CD14-positive monocyte (primary cell): Measurements from ENCODE around the gene OR6S1. TPM values are rescaled to one million over a fixed set of nuclear protein-coding genes. Genes with fewer than 3 reads are reported as not detected.

Experiments used
- DNase-seq, 3 donors: peaks; one replicate each; pipeline ENCODE4 v3.0.0-alpha.2; 2011 to 2022
- H2AFZ ChIP-seq: 2 replicates; pipeline ENCODE4 v1.6.0; 2012; ENCODE audit warnings: mild to moderate bottlenecking, low read depth, low read length, inconsistent platforms; ENCODE audit not compliant: insufficient read depth, poor library complexity, severe bottlenecking
- H3K27ac ChIP-seq, 2 donors: 1 replicate in 1 of 2; 2 replicates in 1 of 2; pipeline ENCODE4 v1.5.1; 2012 to 2013; ENCODE audit warnings: low read length in 2 of 2, control low read depth in 1 of 2, inconsistent platforms in 1 of 2, low read depth in 1 of 2, mild to moderate bottlenecking in 1 of 2
- H3K27me3 ChIP-seq, 2 donors: one replicate each; pipeline versions ENCODE4 v1.6.0 to v1.6.1; 2011 to 2013; ENCODE audit warnings: low read length in 2 of 2; ENCODE audit not compliant: control insufficient read depth in 2 of 2, insufficient read depth in 2 of 2
- H3K36me3 ChIP-seq, 2 donors: replicated peaks in 1 of 2; 1 replicate in 1 of 2; 2 replicates in 1 of 2; pipeline versions ENCODE4 v1.5.1 to v1.6.1; 2012 to 2013; ENCODE audit warnings: low read length in 2 of 2, control low read depth in 1 of 2, inconsistent platforms in 1 of 2, mild to moderate bottlenecking in 1 of 2; ENCODE audit not compliant: insufficient read depth in 2 of 2, control insufficient read depth in 1 of 2
- H3K4me1 ChIP-seq, 2 donors: 1 replicate in 1 of 2; 2 replicates in 1 of 2; pipeline versions ENCODE4 v1.5.1 to v1.6.1; 2012 to 2013; ENCODE audit warnings: low read length in 2 of 2, control low read depth in 1 of 2, inconsistent platforms in 1 of 2, mild to moderate bottlenecking in 1 of 2, moderate library complexity in 1 of 2; ENCODE audit not compliant: insufficient read depth in 2 of 2, control insufficient read depth in 1 of 2
- H3K4me2 ChIP-seq: replicated peaks from 2 replicates; pipeline ENCODE3; 2012; ENCODE audit warnings: low read length, moderate library complexity, mild to moderate bottlenecking; ENCODE audit not compliant: poor library complexity, severe bottlenecking; ENCODE audit errors: extremely low read depth
- H3K4me3 ChIP-seq, 3 experiments: fragments of 200-600 bp in 1 of 3; sonication (generic) in 1 of 3; replicated peaks in 1 of 3; 1 replicate in 2 of 3; 2 replicates in 1 of 3; pipeline ENCODE4 v1.5.1; 2011 to 2013; ENCODE audit warnings: low read length in 3 of 3, mild to moderate bottlenecking in 3 of 3, control low read depth in 2 of 3, low read depth in 2 of 3, inconsistent platforms in 1 of 3, moderate library complexity in 1 of 3
- H3K79me2 ChIP-seq: 2 replicates; pipeline ENCODE4 v1.6.0; 2012; ENCODE audit warnings: mild to moderate bottlenecking, control low read depth, inconsistent platforms, low read length, moderate library complexity; ENCODE audit not compliant: insufficient read depth
- H3K9ac ChIP-seq: 2 replicates; pipeline ENCODE4 v1.6.0; 2017; ENCODE audit warnings: low read length, mild to moderate bottlenecking; ENCODE audit not compliant: insufficient read depth, poor library complexity, severe bottlenecking
- H3K9me3 ChIP-seq, 2 donors: replicated peaks in 1 of 2; 1 replicate in 1 of 2; 2 replicates in 1 of 2; pipeline versions ENCODE4 v1.5.1 to v1.6.1; 2012 to 2013; ENCODE audit warnings: low read length in 2 of 2, control low read depth in 1 of 2; ENCODE audit not compliant: control insufficient read depth in 1 of 2, insufficient read depth in 1 of 2
- H4K20me1 ChIP-seq: 2 replicates; pipeline ENCODE4 v1.6.0; 2012; ENCODE audit warnings: mild to moderate bottlenecking, low read length, control low read depth, moderate library complexity; ENCODE audit not compliant: insufficient read depth
- H3K27ac Mint-ChIP-seq, 7 donors: one replicate each; pipeline ENCODE4 v1.8.0; 2020; ENCODE audit warnings: mild to moderate bottlenecking in 7 of 7, mixed read lengths in 7 of 7, moderate library complexity in 6 of 7, inconsistent platforms in 2 of 7
- H3K27me3 Mint-ChIP-seq, 3 donors: one replicate each; pipeline ENCODE4 v1.8.0; 2021 to 2022; ENCODE audit warnings: low read depth in 3 of 3, mild to moderate bottlenecking in 3 of 3, mixed read lengths in 3 of 3, moderate library complexity in 3 of 3, inconsistent platforms in 1 of 3
- H3K36me3 Mint-ChIP-seq, 2 donors: one replicate each; pipeline ENCODE4 v1.8.0; 2020; ENCODE audit warnings: mixed read lengths in 2 of 2, inconsistent platforms in 1 of 2, mild to moderate bottlenecking in 1 of 2
- H3K4me1 Mint-ChIP-seq: one replicate; pipeline ENCODE4 v1.8.0; 2020; ENCODE audit warnings: mild to moderate bottlenecking, mixed read lengths
- H3K4me3 Mint-ChIP-seq, 2 donors: one replicate each; pipeline ENCODE4 v1.8.0; 2020; ENCODE audit warnings: mild to moderate bottlenecking in 2 of 2, mixed read lengths in 2 of 2, moderate library complexity in 1 of 2
- H3K9me3 Mint-ChIP-seq, 7 donors: one replicate each; pipeline ENCODE4 v1.8.0; 2020 to 2022; ENCODE audit warnings: mixed read lengths in 7 of 7, mild to moderate bottlenecking in 6 of 7, moderate library complexity in 6 of 7, inconsistent platforms in 2 of 7
- CTCF ChIP-seq: fragments of 200-600 bp; IDR thresholded peaks from one replicate; pipeline ENCODE4 v1.8.0; 2022; ENCODE audit warnings: antibody characterized with exemption, mild to moderate bottlenecking
- WGBS: methylation state at CpG from one replicate; pipeline ENCODE4 v1.1.5; 2013; ENCODE audit warnings: missing lambda C conversion rate; ENCODE audit not compliant: insufficient coverage; 5-methylcytosine and 5-hydroxymethylcytosine counted together
- intact Hi-C, 2 donors: fragments of 100-400 bp; cut with micrococcal nuclease; formaldehyde crosslinking; loops; one replicate each; pipeline versions ENCODE4 v1.15.0 to v1.15.1; 2023
- polyA plus RNA-seq, 3 donors: library from polyadenylated mRNA; depleted of rRNA in 1 of 3; unstranded in 2 of 3; stranded (reverse) in 1 of 3; fragments of 300-500 nt in 2 of 3; fragments of >200 nt in 1 of 3; fragmentation: Illumina TruSeq in 2 of 3; gene quantifications; 1 replicate in 2 of 3; 2 replicates in 1 of 3; pipeline ENCODE4 v1.2.3, GENCODE V29; 2012 to 2021

OR6S1 gene
- polyA plus RNA-seq, 3 donors, result not detected

- no peaks in the 10 kb centered on the region for H3K9me3 ChIP-seq
- H3K36me3 Mint-ChIP-seq, result no peaks in the 10 kb centered on the region
- H3K36me3 ChIP-seq, result no peaks in the 10 kb centered on the region
- no peak overlapping the region for H3K4me2 ChIP-seq
- no peaks in the 10 kb centered on the region for H3K79me2 ChIP-seq
- no peak for DNase-seq
- no peak overlapping the region for H3K9ac ChIP-seq
- intact Hi-C loops, result loop anchor here in 1 of 2 donors (2.0 kb wide), 1 partner anchor 281 kb away; no protein-coding TSS in a partner anchor
- peaks cover 22% of the 10 kb centered on the region in 2 donors for H3K4me1 ChIP-seq
- H3K27ac ChIP-seq, result no peak overlapping the region
- H3K4me3 ChIP-seq, result no peak overlapping the region
- H3K27ac Mint-ChIP-seq, result no peak overlapping the region
- no peak overlapping the region for H3K4me3 Mint-ChIP-seq
- no peaks in the 10 kb centered on the region for H3K9me3 Mint-ChIP-seq
- no CpG with 5 or more reads among the region's 5 CpGs for WGBS
- TF ChIP-seq CTCF, result no peak
- H3K4me1 Mint-ChIP-seq, result peaks cover 4% of the 10 kb centered on the region
- no peak overlapping the region for H2AFZ ChIP-seq
- H4K20me1 ChIP-seq, result no peaks in the 10 kb centered on the region
- no peaks in the 10 kb centered on the region for H3K27me3 Mint-ChIP-seq
- no peaks in the 10 kb centered on the region for H3K27me3 ChIP-seq
Measured at GRCh38 chr14:20607617-20608016, 33.9 kb downstream of the OR6S1 start.

- H3K4me3 Mint-ChIP-seq, result no peak overlapping the region
Measured at GRCh38 chr14:20606902-20607242, 34.6 kb downstream of the OR6S1 start.

More at GRCh38 chr14:20606902-20607242, 34.6 kb downstream of the OR6S1 start:
- Histone ChIP-seq H3K9ac (no peak overlapping the region), H3K4me2 (no peak overlapping the region), H3K36me3 (no peaks in the 10 kb centered on the region), H3K9me3 (no peaks in the 10 kb centered on the region), H3K27me3 (no peaks in the 10 kb centered on the region), H4K20me1 (no peaks in the 10 kb centered on the region), H3K4me3 (no peak overlapping the region), H3K27ac (no peak overlapping the region), H3K79me2 (no peaks in the 10 kb centered on the region), H2AFZ (no peak overlapping the region), H3K4me1 (peaks cover 14 to 15% of the 10 kb centered on the region in 2 donors)
- intact Hi-C loops, result no loop called here
- no peaks in the 10 kb centered on the region for H3K27me3 Mint-ChIP-seq
- no peaks in the 10 kb centered on the region for H3K9me3 Mint-ChIP-seq
- no peak overlapping the region for H3K27ac Mint-ChIP-seq
- H3K4me1 Mint-ChIP-seq, result peaks cover 6% of the 10 kb centered on the region
- no peak for DNase-seq
- WGBS, result no CpG with 5 or more reads among the region's 2 CpGs
- H3K36me3 Mint-ChIP-seq, result no peaks in the 10 kb centered on the region
- no peak for TF ChIP-seq CTCF
